Measurements from ENCODE around the gene OTOF.

Gene OTOF

GRCh38 chr2:26465981-26466471 is 11.9 kb downstream of the OTOF start:
- no peak for DNase-seq (ENCODE audit: low read depth in 2 of 2)

GRCh38 chr2:26465266-26465925 is 12.5 kb downstream of the OTOF start:
- DNase-seq (ENCODE audit: low read depth in 2 of 2), result no peak

GRCh38 chr2:26464390-26465265 is 13.3 kb downstream of the OTOF start:
- no peak for DNase-seq (ENCODE audit: low read depth in 2 of 2)

GRCh38 chr2:26463244-26464192 is 14.4 kb downstream of the OTOF start:
- DNase-seq (ENCODE audit: low read depth in 2 of 2), result no peak

GRCh38 chr2:26462511-26463243 is 15.2 kb downstream of the OTOF start:
- no peak for DNase-seq (ENCODE audit: low read depth in 2 of 2)

- no peak for DNase-seq (ENCODE audit: low read depth in 2 of 2)
Measured at GRCh38 chr2:26462100-26462499, 15.8 kb downstream of the OTOF start.

- no peak for DNase-seq (ENCODE audit: low read depth in 2 of 2)
Measured at GRCh38 chr2:26461601-26462023, 16.3 kb downstream of the OTOF start.

GRCh38 chr2:26460613-26461031 is 17.3 kb downstream of the OTOF start:
- DNase-seq (ENCODE audit: low read depth in 2 of 2), result no peak

- DNase-seq (ENCODE audit: low read depth in 2 of 2), result no peak
Measured at GRCh38 chr2:26459991-26460612, 17.8 kb downstream of the OTOF start.

- DNase-seq (ENCODE audit: low read depth in 2 of 2), result no peak
Measured at GRCh38 chr2:26458365-26459042, 19.4 kb downstream of the OTOF start.

- DNase-seq (ENCODE audit: low read depth in 2 of 2), result no peak
Measured at GRCh38 chr2:26457695-26458364, 20.1 kb downstream of the OTOF start.

GRCh38 chr2:26457251-26457666 is 20.7 kb downstream of the OTOF start:
- DNase-seq (ENCODE audit: low read depth in 2 of 2), result no peak

- no peak for DNase-seq (ENCODE audit: low read depth in 2 of 2)
Measured at GRCh38 chr2:26456440-26457250, 21.3 kb downstream of the OTOF start.

GRCh38 chr2:26455670-26456439 is 22.1 kb downstream of the OTOF start:
- no peak for DNase-seq (ENCODE audit: low read depth in 2 of 2)

GRCh38 chr2:26455037-26455669 is 22.8 kb downstream of the OTOF start:
- no peak for DNase-seq (ENCODE audit: low read depth in 2 of 2)

GRCh38 chr2:26454561-26455001 is 23.3 kb downstream of the OTOF start:
- DNase-seq (ENCODE audit: low read depth in 2 of 2), result no peak

Measured in stimulated activated CD4-positive, alpha-beta T cell treated with anti-CD3 and anti-CD28 coated beads, Interleukin-12 subunit alpha, Interleukin-12 subunit beta, amount 100 ng/mL, for 24 hours (primary cell).